Hindlimb muscle (tissue), 1 donor: ENCODE results near the gene ELOB. TPM values are rescaled to one million over a fixed set of nuclear protein-coding genes. Genes with fewer than 3 reads are reported as not detected.

ENCODE experiments used
- polyA plus RNA-seq: library from polyadenylated mRNA; unstranded; fragments of 120-200 nt; gene quantifications from one replicate; pipeline ENCODE4 v1.2.1, GENCODE V29; 2013; ENCODE audit not compliant: insufficient read length

The ELOB gene
- polyA plus RNA-seq, 1 donor, result 148 TPM

Other genes starting within 250 kb of the ELOB start
- 2.5 TPM for gene CEMP1, start 245.9 kb downstream of the ELOB start, polyA plus RNA-seq
- 33.0 TPM for gene PDPK1, start 239.3 kb downstream of the ELOB start, polyA plus RNA-seq
- 25.1 TPM for gene KCTD5, start 94.8 kb downstream of the ELOB start, polyA plus RNA-seq
- gene PRSS27, start 57.1 kb downstream of the ELOB start, polyA plus RNA-seq, result 1.0 TPM
- 553 TPM for gene SRRM2, start 24.6 kb downstream of the ELOB start, polyA plus RNA-seq
- not detected for gene PRSS33, start 10.3 kb upstream of the ELOB start, polyA plus RNA-seq
- not detected for gene PRSS41, start 21.2 kb upstream of the ELOB start, polyA plus RNA-seq
- not detected for gene PRSS21, start 40.0 kb upstream of the ELOB start, polyA plus RNA-seq
- gene ZG16B, start 53.0 kb upstream of the ELOB start, polyA plus RNA-seq, result 0.56 TPM
- not detected for gene PRSS22, start 80.9 kb upstream of the ELOB start, polyA plus RNA-seq
- gene FLYWCH2, start 105.9 kb upstream of the ELOB start, polyA plus RNA-seq, result 16.1 TPM
- 23.7 TPM for gene FLYWCH1, start 134.7 kb upstream of the ELOB start, polyA plus RNA-seq
- 6.1 TPM for gene KREMEN2, start 187.0 kb upstream of the ELOB start, polyA plus RNA-seq
- gene PAQR4, start 192.1 kb upstream of the ELOB start, polyA plus RNA-seq, result 7.0 TPM
- gene PKMYT1, start 203.2 kb upstream of the ELOB start, polyA plus RNA-seq, result 11.4 TPM
- gene CLDN9, start 235.6 kb upstream of the ELOB start, polyA plus RNA-seq, result 2.2 TPM
- gene CLDN6, start 240.9 kb upstream of the ELOB start, polyA plus RNA-seq, result 0.32 TPM
- 42.5 TPM for gene TNFRSF12A, start 243.1 kb upstream of the ELOB start, polyA plus RNA-seq
- gene HCFC1R1, start 246.7 kb upstream of the ELOB start, polyA plus RNA-seq, result 121 TPM
- 21.8 TPM for gene THOC6, start 246.8 kb upstream of the ELOB start, polyA plus RNA-seq